Measurements from ENCODE around the gene HVCN1. TPM values are rescaled to one million over a fixed set of nuclear protein-coding genes. Genes with fewer than 3 reads are reported as not detected.

HVCN1 gene
- polyA plus RNA-seq, 1 experiment, result 6.9 TPM

- Histone ChIP-seq H3K4me3 (ENCODE audit: low read depth, low read length) (no peak overlapping the region), H3K9me3 (ENCODE audit: control insufficient read depth, insufficient read depth, low read length) (no peaks in the 10 kb centered on the region), H3K27me3 (ENCODE audit: control insufficient read depth, insufficient read depth, low read length) (no peaks in the 10 kb centered on the region), H3K27ac (ENCODE audit: low read depth, low read length) (no peak overlapping the region)
- ChIA-PET POLR2A (no interaction called here), CTCF (no interaction called here)
- TF ChIP-seq CTCF (IDR thresholded peaks at IDR 0.05; ENCODE audit: low read depth, low read length), result no peak
- DNase-seq (ENCODE audit: low read depth, low spot score), result no peak
Observed at GRCh38 chr12:110622582-110622981, 66.3 kb downstream of the HVCN1 start.

GRCh38 chr12:110619534-110619953 lies 69.4 kb downstream of the HVCN1 start:
- no peaks in the 10 kb centered on the region for H3K27me3 ChIP-seq (ENCODE audit: control insufficient read depth, insufficient read depth, low read length)
- CTCF ChIA-PET, result interaction anchor here (0.6 kb wide), 1 partner anchor 268 kb away, joined by 3 read pairs; no protein-coding TSS in a partner anchor
- TF ChIP-seq CTCF (IDR thresholded peaks at IDR 0.05; ENCODE audit: low read depth, low read length), result no peak
- H3K27ac ChIP-seq (ENCODE audit: low read depth, low read length), result no peak overlapping the region
- H3K9me3 ChIP-seq (ENCODE audit: control insufficient read depth, insufficient read depth, low read length), result no peaks in the 10 kb centered on the region
- H3K4me3 ChIP-seq (ENCODE audit: low read depth, low read length), result no peak overlapping the region
- POLR2A ChIA-PET, result interaction anchor here (0.7 kb wide), 1 partner anchor 1059 kb away, joined by 7 read pairs; no protein-coding TSS in a partner anchor
- DNase-seq (ENCODE audit: low read depth, low spot score), result no peak

GRCh38 chr12:110616471-110617115 lies 72.3 kb downstream of the HVCN1 start:
- no peaks in the 10 kb centered on the region; the same call in 1 of the 2 replicates for H3K9me3 ChIP-seq (ENCODE audit: control insufficient read depth, insufficient read depth, low read length)
- H3K27ac ChIP-seq (ENCODE audit: low read depth, low read length), result no peak overlapping the region
- TF ChIP-seq CTCF (IDR thresholded peaks at IDR 0.05; ENCODE audit: low read depth, low read length), result no peak
- CTCF ChIA-PET, result interaction anchor here (0.5 kb wide), 1 partner anchor 278 kb away, joined by 4 read pairs; no protein-coding TSS in a partner anchor
- DNase-seq (ENCODE audit: low read depth, low spot score), result no peak
- POLR2A ChIA-PET, result interaction anchor here (0.7 kb wide), 1 partner anchor 293 kb away, joined by 5 read pairs; no protein-coding TSS in a partner anchor
- no peaks in the 10 kb centered on the region for H3K27me3 ChIP-seq (ENCODE audit: control insufficient read depth, insufficient read depth, low read length)
- H3K4me3 ChIP-seq (ENCODE audit: low read depth, low read length), result no peak overlapping the region

GRCh38 chr12:110615171-110615570 lies 73.7 kb downstream of the HVCN1 start:
- CTCF ChIA-PET, result interaction anchor here (0.9 to 3.9 kb wide), 3 partner anchors 14 to 279 kb away, joined by 3 to 42 read pairs (median 3); no protein-coding TSS in a partner anchor
- Histone ChIP-seq H3K27ac (ENCODE audit: low read depth, low read length) (no peak overlapping the region), H3K4me3 (ENCODE audit: low read depth, low read length) (no peak overlapping the region), H3K27me3 (ENCODE audit: control insufficient read depth, insufficient read depth, low read length) (no peaks in the 10 kb centered on the region), H3K9me3 (ENCODE audit: control insufficient read depth, insufficient read depth, low read length) (no peaks in the 10 kb centered on the region; the same call in 1 of the 2 replicates)
- TF ChIP-seq CTCF (IDR thresholded peaks at IDR 0.05; ENCODE audit: low read depth, low read length), result no peak
- no peak for DNase-seq (ENCODE audit: low read depth, low spot score)
- POLR2A ChIA-PET, result no interaction called here

All from AG04450 (cell line).